Brain microvascular endothelial cell (primary cell): Measurements from ENCODE around the gene AGBL1.

Source experiments
- DNase-seq: peaks from one replicate; pipeline ENCODE4 v3.0.0-alpha.2; 2020
- H3K27ac ChIP-seq: fragments of 250-450 bp; sonication (Bioruptor Pico); 2 replicates; pipeline ENCODE4 v1.5.1; 2020; ENCODE audit warnings: mild to moderate bottlenecking, moderate library complexity
- H3K27me3 ChIP-seq: fragments of 250-450 bp; sonication (Bioruptor Pico); replicated peaks from 2 replicates; pipeline ENCODE4 v1.5.1; 2020; ENCODE audit warnings: mild to moderate bottlenecking
- H3K36me3 ChIP-seq: fragments of 250-450 bp; sonication (Bioruptor Pico); replicated peaks from 2 replicates; pipeline ENCODE4 v1.5.1; 2020; ENCODE audit warnings: mild to moderate bottlenecking
- H3K4me3 ChIP-seq: 2 replicates; pipeline ENCODE4 v1.5.1; 2011; ENCODE audit warnings: low read depth, mild to moderate bottlenecking, control low read depth, low read length, moderate library complexity
- CTCF ChIP-seq: IDR thresholded peaks from 2 replicates; pipeline ENCODE4 v1.5.1; 2011; ENCODE audit warnings: low read depth, mild to moderate bottlenecking, moderate library complexity, low read length, control low read depth, inconsistent platforms; ENCODE audit errors: missing control alignments
- in situ Hi-C: cut with HindIII; loops from 2 replicates; pipeline ENCODE4 v1.10.0; 2017; ENCODE audit warnings: low sequenced_read_pairs, low pct_ligation_motif_present

AGBL1 gene

GRCh38 chr15:86235667-86236066 lies 156.0 kb downstream of the AGBL1 start:
- H3K27ac ChIP-seq: no peak overlapping the region
- no peak for TF ChIP-seq CTCF
- no peak for DNase-seq
- in situ Hi-C loops: no loop called here
- H3K4me3 ChIP-seq: no peak overlapping the region
- no peaks in the 10 kb centered on the region for H3K36me3 ChIP-seq
- H3K27me3 ChIP-seq: no peaks in the 10 kb centered on the region

GRCh38 chr15:86236356-86237110 lies 156.9 kb downstream of the AGBL1 start:
- in situ Hi-C loops: no loop called here
- H3K36me3 ChIP-seq: no peaks in the 10 kb centered on the region
- no peaks in the 10 kb centered on the region for H3K27me3 ChIP-seq
- no peak overlapping the region for H3K4me3 ChIP-seq
- DNase-seq: no peak
- H3K27ac ChIP-seq: no peak overlapping the region
- no peak for TF ChIP-seq CTCF

- in situ Hi-C loops: no loop called here
Observed at GRCh38 chr15:86237111-86237500, 157.4 kb downstream of the AGBL1 start.

GRCh38 chr15:86247249-86247955 lies 167.7 kb downstream of the AGBL1 start:
- H3K36me3 ChIP-seq: no peaks in the 10 kb centered on the region
- H3K27ac ChIP-seq: no peak overlapping the region
- H3K27me3 ChIP-seq: no peaks in the 10 kb centered on the region
- no peak for TF ChIP-seq CTCF
- in situ Hi-C loops: no loop called here
- no peak for DNase-seq
- H3K4me3 ChIP-seq: no peak overlapping the region

More at GRCh38 chr15:86237111-86237500, 157.4 kb downstream of the AGBL1 start:
- Histone ChIP-seq H3K27me3 (no peaks in the 10 kb centered on the region), H3K27ac (no peak overlapping the region), H3K36me3 (no peaks in the 10 kb centered on the region), H3K4me3 (no peak overlapping the region)
- TF ChIP-seq CTCF: no peak
- DNase-seq: no peak

- H3K27me3 ChIP-seq: no peaks in the 10 kb centered on the region
- in situ Hi-C loops: no loop called here
- no peaks in the 10 kb centered on the region for H3K36me3 ChIP-seq
- no peak overlapping the region for H3K27ac ChIP-seq
- no peak overlapping the region for H3K4me3 ChIP-seq
- no peak for TF ChIP-seq CTCF
- DNase-seq: no peak
Observed at GRCh38 chr15:86255247-86255646, 175.6 kb downstream of the AGBL1 start.
